ENCODE data around the gene GPR39.

GRCh38 chr2:132381376-132381775, 35.2 kb upstream of the GPR39 start:
- no peak for TF ChIP-seq CTCF (conservative IDR thresholded peaks at IDR 0.05 in 1 of 2, IDR thresholded peaks at IDR 0.05 in 1 of 2; ENCODE audit: low read depth in 1 of 2, low read length in 2 of 2)
- no peak for TF ChIP-seq EZH2 (IDR thresholded peaks at IDR 0.05; ENCODE audit: low read length, missing control alignments)
